Measurements from ENCODE around the gene SLC46A3. TPM values are rescaled to one million over a fixed set of nuclear protein-coding genes. Genes with fewer than 3 reads are reported as not detected.
A peak's percentile ranks its signal among the peaks of the same experiment; 100 is the strongest.

The SLC46A3 gene
- total and polyA plus RNA-seq, 9 donors, result 3.3 to 44.9 (median 6.8) TPM

GRCh38 chr13:28658539-28658795, 60.3 kb downstream of the SLC46A3 start:
- H3K27ac ChIP-seq, result peak overlapping the region; percentile 65 to 95
- peak in 1 of 5 donors; percentile 19 for DNase-seq
- H3K27me3 ChIP-seq, result no peaks in the 10 kb centered on the region
- intact Hi-C loops (cut with DNase I), result no loop called here
- no peaks in the 10 kb centered on the region for H3K9me3 ChIP-seq
- peaks cover 11% of the 10 kb centered on the region for H3K4me1 ChIP-seq (ENCODE audit: insufficient read depth)
- H3K36me3 ChIP-seq, result no peaks in the 10 kb centered on the region
- 0% methylated on average over 8 of the region's 8 CpGs for WGBS, 3 donors
- no peak for TF ChIP-seq POLR2A (IDR thresholded peaks at IDR 0.05)
- TF ChIP-seq, protein P1, sequence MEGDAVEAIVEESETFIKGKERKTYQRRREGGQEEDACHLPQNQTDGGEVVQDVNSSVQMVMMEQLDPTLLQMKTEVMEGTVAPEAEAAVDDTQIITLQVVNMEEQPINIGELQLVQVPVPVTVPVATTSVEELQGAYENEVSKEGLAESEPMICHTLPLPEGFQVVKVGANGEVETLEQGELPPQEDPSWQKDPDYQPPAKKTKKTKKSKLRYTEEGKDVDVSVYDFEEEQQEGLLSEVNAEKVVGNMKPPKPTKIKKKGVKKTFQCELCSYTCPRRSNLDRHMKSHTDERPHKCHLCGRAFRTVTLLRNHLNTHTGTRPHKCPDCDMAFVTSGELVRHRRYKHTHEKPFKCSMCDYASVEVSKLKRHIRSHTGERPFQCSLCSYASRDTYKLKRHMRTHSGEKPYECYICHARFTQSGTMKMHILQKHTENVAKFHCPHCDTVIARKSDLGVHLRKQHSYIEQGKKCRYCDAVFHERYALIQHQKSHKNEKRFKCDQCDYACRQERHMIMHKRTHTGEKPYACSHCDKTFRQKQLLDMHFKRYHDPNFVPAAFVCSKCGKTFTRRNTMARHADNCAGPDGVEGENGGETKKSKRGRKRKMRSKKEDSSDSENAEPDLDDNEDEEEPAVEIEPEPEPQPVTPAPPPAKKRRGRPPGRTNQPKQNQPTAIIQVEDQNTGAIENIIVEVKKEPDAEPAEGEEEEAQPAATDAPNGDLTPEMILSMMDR (IDR thresholded peaks at IDR 0.05), result no peak
- no peak for TF ChIP-seq EP300 (IDR thresholded peaks at IDR 0.05)
- H3K4me3 ChIP-seq, result peak overlapping the region; percentile 72

DNA sequence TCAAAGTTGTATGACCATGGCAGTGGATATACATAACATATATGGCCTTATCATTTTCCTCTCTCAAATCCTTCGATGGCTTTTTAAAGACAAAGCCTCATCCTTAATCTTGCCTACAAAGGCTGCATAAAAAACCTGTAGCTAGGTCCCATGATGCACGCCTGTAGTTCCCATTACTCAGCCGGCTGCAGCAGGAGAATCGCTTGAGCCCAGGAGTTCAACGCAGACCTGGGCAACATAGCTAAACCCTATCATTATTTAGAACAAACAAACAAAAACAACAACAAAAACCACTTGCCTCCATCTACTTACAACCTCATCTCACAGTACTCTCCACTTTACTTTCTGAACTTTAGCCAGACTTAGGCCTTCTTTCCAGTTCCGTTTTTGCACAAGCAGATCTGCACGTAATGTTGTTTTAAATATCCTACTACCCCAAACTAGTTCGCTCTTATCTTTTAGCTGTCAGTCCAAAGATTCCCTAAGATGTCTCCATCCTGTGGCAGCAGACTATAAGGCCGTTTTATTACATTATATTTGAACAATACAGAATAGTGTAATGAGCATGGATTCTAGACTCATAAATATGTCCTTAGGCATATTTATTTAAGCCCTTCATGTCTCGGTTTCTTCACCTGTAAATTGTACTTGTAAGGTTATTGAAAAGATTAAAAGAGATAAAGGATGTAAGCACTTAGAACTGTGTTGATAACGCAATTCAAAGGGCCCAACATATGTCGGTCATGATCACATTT, 60.8 kb downstream of the SLC46A3 start:
- peak overlapping the region; percentile 65 to 95 for H3K27ac ChIP-seq
- no peaks in the 10 kb centered on the region for H3K9me3 ChIP-seq
- H3K4me1 ChIP-seq (ENCODE audit: insufficient read depth), result peaks cover 11% of the 10 kb centered on the region
- WGBS, 3 donors, result 25 to 31% (median 31%) methylated on average over 12 of the region's 12 CpGs
- DNase-seq, result no peak
- TF ChIP-seq, protein P1 (IDR thresholded peaks at IDR 0.05), result no peak
- TF ChIP-seq POLR2A (IDR thresholded peaks at IDR 0.05) (no peak), EP300 (IDR thresholded peaks at IDR 0.05) (no peak)
- H3K4me3 ChIP-seq, result peak overlapping the region; percentile 72
- H3K27me3 ChIP-seq, result no peaks in the 10 kb centered on the region
- intact Hi-C loops (cut with DNase I), result no loop called here
- H3K36me3 ChIP-seq, result no peaks in the 10 kb centered on the region

DNA sequence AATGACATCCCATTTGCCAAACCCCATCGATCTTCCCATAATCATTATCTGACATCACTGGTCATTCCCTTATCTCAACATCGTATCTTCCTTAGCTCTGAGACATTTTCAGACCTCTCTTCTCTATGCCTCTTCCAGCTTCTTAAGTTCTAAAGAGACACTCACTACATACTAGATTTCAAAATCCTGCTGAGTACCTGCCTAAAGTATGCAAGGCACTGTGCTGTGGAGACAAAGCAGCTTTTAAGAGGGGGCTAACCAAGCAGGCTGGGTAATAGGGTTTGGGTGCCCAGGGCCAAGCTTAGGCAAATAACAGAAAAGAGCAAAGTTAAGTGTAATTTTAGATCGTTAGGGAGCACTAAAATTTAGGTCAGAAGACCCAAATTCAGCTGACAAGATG, 63.2 kb downstream of the SLC46A3 start:
- TF ChIP-seq, protein P1 (IDR thresholded peaks at IDR 0.05), result no peak
- TF ChIP-seq POLR2A (IDR thresholded peaks at IDR 0.05) (no peak), EP300 (IDR thresholded peaks at IDR 0.05) (no peak)
- no peaks in the 10 kb centered on the region for H3K36me3 ChIP-seq
- no peak overlapping the region for H3K27ac ChIP-seq
- no peaks in the 10 kb centered on the region for H3K9me3 ChIP-seq
- no peak for DNase-seq
- H3K4me1 ChIP-seq (ENCODE audit: insufficient read depth), result peaks cover 7% of the 10 kb centered on the region
- 68 to 76% (median 69%) methylated on average over 3 of the region's 3 CpGs for WGBS, 3 donors
- H3K27me3 ChIP-seq, result no peaks in the 10 kb centered on the region
- intact Hi-C loops (cut with DNase I), result no loop called here
- no peak overlapping the region for H3K4me3 ChIP-seq

DNA sequence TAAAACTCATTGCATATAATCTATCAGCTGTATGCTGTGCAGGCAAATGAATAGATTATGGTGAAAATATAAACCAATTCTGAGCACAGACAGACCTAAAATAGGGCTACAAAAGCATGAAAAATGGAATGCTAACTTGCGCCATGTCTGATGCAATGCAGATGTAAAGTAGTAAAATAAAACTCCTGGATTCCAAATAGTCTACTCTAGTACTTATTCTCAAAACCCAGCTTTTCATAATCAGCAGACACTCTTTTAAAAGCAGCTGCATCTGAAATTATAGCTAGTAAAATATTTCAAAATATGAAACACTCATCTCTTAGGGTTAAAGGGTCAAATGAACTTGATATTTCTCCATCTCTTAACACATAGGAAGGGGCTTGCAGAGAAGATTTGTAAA, 64.5 kb downstream of the SLC46A3 start:
- Histone ChIP-seq H3K27ac (no peak overlapping the region), H3K36me3 (no peaks in the 10 kb centered on the region), H3K27me3 (no peaks in the 10 kb centered on the region), H3K9me3 (no peaks in the 10 kb centered on the region), H3K4me3 (no peak overlapping the region), H3K4me1 (ENCODE audit: insufficient read depth) (peaks cover 1% of the 10 kb centered on the region)
- TF ChIP-seq POLR2A (IDR thresholded peaks at IDR 0.05) (no peak), EP300 (IDR thresholded peaks at IDR 0.05) (no peak)
- TF ChIP-seq, protein P1 (IDR thresholded peaks at IDR 0.05), result no peak
- 86 to 95% (median 90%) methylated on average over 1 of the region's 1 CpG for WGBS, 3 donors
- DNase-seq, result no peak
- intact Hi-C loops (cut with DNase I), result no loop called here
